Activated CD8-positive, alpha-beta memory T cell treated with anti-CD3 and anti-CD28 coated beads, Interleukin-2, amount 10 ng/mL, durations not matched to agents 7 days and 5 days (primary cell): Measurements from ENCODE around the gene UBN2. TPM values are rescaled to one million over a fixed set of nuclear protein-coding genes. Genes with fewer than 3 reads are reported as not detected.

Experiments used
- ATAC-seq: fragments of 150-1000 bp; cut with Tn5 transposase; one replicate; pipeline ENCODE4 v1.10.0; 2021; ENCODE audit warnings: moderate library complexity
- CTCF ChIA-PET: fragments of 350-600 bp; sonication (Branson Sonifier 250); formaldehyde crosslinking; loops from one replicate; lab custom pipeline; 2021; ENCODE audit warnings: antibody characterized with exemption; lab: Charles Lee
- DNase-seq: peaks from one replicate; pipeline ENCODE4 v3.0.0-alpha.2; 2020
- H3K27ac Mint-ChIP-seq: one replicate; pipeline ENCODE4 v1.8.0; 2021; ENCODE audit warnings: mild to moderate bottlenecking, mixed read lengths
- H3K27me3 Mint-ChIP-seq: one replicate; pipeline ENCODE4 v1.8.0; 2021; ENCODE audit warnings: mixed read lengths
- H3K36me3 Mint-ChIP-seq: one replicate; pipeline ENCODE4 v1.8.0; 2021; ENCODE audit warnings: mild to moderate bottlenecking, mixed read lengths
- H3K4me1 Mint-ChIP-seq: one replicate; pipeline ENCODE4 v1.8.0; 2021; ENCODE audit warnings: mixed read lengths
- H3K4me3 Mint-ChIP-seq: one replicate; pipeline ENCODE4 v1.8.0; 2021; ENCODE audit warnings: mild to moderate bottlenecking, moderate library complexity, mixed read lengths
- H3K9me3 Mint-ChIP-seq: one replicate; pipeline ENCODE4 v1.8.0; 2022; ENCODE audit warnings: low read depth, mixed read lengths
- total RNA-seq, 2 experiments: library from RNA; stranded (reverse); gene quantifications; one replicate each; pipeline ENCODE4 v1.2.3, GENCODE V29; 2021

Gene UBN2
- total RNA-seq, 2 experiments from 2014 or later = 10.8 to 12.7 TPM

- CTCF ChIA-PET = no interaction called here
- no peak for DNase-seq
- peaks cover 37% of the 10 kb centered on the region for H3K36me3 Mint-ChIP-seq
- H3K27me3 Mint-ChIP-seq = no peaks in the 10 kb centered on the region
- ATAC-seq = no peak
- no peak overlapping the region for H3K4me3 Mint-ChIP-seq
- peaks cover 31% of the 10 kb centered on the region for H3K4me1 Mint-ChIP-seq
- no peaks in the 10 kb centered on the region for H3K9me3 Mint-ChIP-seq
- no peak overlapping the region for H3K27ac Mint-ChIP-seq
Observed at GRCh38 chr7:139246494-139246893, 15.5 kb downstream of the UBN2 start.

DNA sequence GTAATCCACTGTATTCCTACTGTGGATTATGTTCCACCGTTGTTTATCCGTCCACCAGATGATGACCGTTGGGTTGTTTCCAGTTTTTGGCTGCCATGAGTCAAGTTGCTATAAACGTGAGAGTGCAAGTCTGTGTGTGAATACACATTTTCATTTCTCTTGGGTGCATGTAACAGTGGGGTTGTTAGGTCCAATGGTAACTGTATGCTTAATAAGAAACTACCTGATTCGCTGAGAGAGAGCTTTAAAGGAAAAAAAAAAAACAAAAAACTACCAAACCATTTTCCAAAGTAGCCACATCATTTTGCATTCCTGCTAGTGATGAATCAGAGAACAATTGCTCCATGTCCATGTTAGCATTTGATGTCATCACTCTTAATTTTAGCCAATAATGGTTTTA lies 15.9 kb downstream of the UBN2 start:
- peaks cover 37% of the 10 kb centered on the region for H3K36me3 Mint-ChIP-seq

DNA sequence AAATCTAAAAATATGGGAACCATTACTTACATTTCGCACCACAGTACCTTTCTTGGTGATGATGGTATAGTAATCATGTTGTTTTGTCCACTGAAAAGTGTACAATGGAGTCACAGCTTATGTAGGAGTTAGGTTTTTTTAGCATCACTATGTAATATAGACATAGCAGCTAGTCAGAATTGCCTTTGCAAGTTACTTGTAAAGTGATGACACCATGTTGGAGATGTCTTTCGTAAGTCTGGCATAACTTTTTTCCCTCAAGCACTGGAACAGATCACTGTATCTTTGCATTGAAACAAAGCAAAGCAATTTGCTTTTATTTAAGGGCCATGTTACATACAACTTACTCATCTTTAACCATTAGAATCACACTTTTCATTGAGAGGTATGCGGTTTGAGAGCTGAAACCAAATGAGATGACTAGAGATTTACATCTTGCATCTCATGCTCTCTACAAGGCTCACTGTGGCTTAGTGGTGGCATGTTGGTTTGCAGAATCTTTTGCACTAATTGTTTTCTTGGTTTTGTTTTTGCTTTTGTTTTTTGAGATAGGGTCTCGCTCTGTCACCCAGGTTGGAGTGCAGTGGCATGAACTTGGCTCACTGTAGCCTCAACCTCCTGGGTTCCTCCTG lies 18.3 kb downstream of the UBN2 start:
- peak; percentile 92 for ATAC-seq
- H3K4me1 Mint-ChIP-seq = peaks cover 18% of the 10 kb centered on the region
- CTCF ChIA-PET = interaction anchor here (0.8 kb wide), 1 partner anchor 126 kb away, joined by 3 read pairs; no protein-coding TSS in a partner anchor
- peaks cover 31% of the 10 kb centered on the region for H3K36me3 Mint-ChIP-seq
- peak overlapping the region; percentile 10 for H3K27ac Mint-ChIP-seq
- no peak overlapping the region for H3K4me3 Mint-ChIP-seq
- DNase-seq = peak; percentile 77
- no peaks in the 10 kb centered on the region for H3K9me3 Mint-ChIP-seq
- H3K27me3 Mint-ChIP-seq = no peaks in the 10 kb centered on the region

More for the DNA sequence above, 15.9 kb downstream of the UBN2 start:
- no peaks in the 10 kb centered on the region for H3K9me3 Mint-ChIP-seq
- CTCF ChIA-PET = no interaction called here
- no peak overlapping the region for H3K27ac Mint-ChIP-seq
- DNase-seq (no peak), ATAC-seq (no peak)
- H3K27me3 Mint-ChIP-seq = no peaks in the 10 kb centered on the region
- peaks cover 31% of the 10 kb centered on the region for H3K4me1 Mint-ChIP-seq
- no peak overlapping the region for H3K4me3 Mint-ChIP-seq

GRCh38 chr7:139252451-139252850 lies 21.4 kb downstream of the UBN2 start:
- peaks cover 19% of the 10 kb centered on the region for H3K36me3 Mint-ChIP-seq
- no peaks in the 10 kb centered on the region for H3K27me3 Mint-ChIP-seq
- no peaks in the 10 kb centered on the region for H3K9me3 Mint-ChIP-seq
- no peak for DNase-seq
- peak overlapping the region; percentile 15 for H3K27ac Mint-ChIP-seq
- CTCF ChIA-PET = no interaction called here
- H3K4me3 Mint-ChIP-seq = no peak overlapping the region
- peaks cover 18% of the 10 kb centered on the region for H3K4me1 Mint-ChIP-seq
- ATAC-seq = no peak

DNA sequence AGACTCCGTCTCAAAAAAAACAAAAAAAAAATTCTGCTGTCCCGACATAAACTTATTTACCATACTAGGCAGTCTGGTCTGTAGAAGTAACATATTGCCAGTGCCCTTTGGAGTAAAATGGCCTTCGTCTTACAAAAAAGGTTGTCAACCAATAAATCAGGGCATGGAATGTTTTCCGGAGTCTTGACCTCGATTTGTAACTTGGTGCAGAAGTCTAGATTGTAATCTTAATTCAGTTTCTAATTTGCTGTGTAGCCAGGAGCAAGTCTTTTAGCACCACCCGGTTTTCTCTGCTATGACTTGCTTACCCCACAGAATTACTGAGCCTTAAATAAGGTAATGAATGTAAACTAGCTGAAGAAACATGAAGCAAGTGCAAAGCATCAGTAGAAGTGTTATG lies 23.2 kb downstream of the UBN2 start:
- peaks cover 18% of the 10 kb centered on the region for H3K36me3 Mint-ChIP-seq
- CTCF ChIA-PET = no interaction called here
- no peak overlapping the region for H3K27ac Mint-ChIP-seq
- no peaks in the 10 kb centered on the region for H3K9me3 Mint-ChIP-seq
- no peak overlapping the region for H3K4me3 Mint-ChIP-seq
- no peak for ATAC-seq
- no peak for DNase-seq
- H3K27me3 Mint-ChIP-seq = no peaks in the 10 kb centered on the region
- H3K4me1 Mint-ChIP-seq = peaks cover 11% of the 10 kb centered on the region

DNA sequence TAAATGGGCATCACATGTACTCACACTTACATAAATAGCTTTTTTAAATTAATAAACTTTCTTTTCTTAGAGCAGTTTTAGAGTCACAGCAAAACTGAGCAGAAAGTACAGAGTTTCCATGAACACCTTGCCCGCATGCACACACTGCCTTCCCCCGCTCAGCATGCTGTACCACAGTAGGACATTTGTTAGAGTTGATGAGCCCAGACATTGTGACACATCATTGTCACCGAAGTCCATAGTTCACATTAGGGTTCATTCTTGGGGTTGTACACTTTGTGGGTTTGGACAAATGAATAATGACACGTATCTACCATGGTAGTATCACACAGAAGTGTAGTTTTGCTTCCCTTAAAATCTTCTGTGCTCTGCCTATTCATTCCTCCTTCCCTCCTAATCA lies 23.7 kb downstream of the UBN2 start:
- H3K9me3 Mint-ChIP-seq = no peaks in the 10 kb centered on the region
- no peak overlapping the region for H3K27ac Mint-ChIP-seq
- no peak for DNase-seq
- no peak for ATAC-seq
- peaks cover 7% of the 10 kb centered on the region for H3K4me1 Mint-ChIP-seq
- H3K36me3 Mint-ChIP-seq = peaks cover 18% of the 10 kb centered on the region
- no peaks in the 10 kb centered on the region for H3K27me3 Mint-ChIP-seq
- CTCF ChIA-PET = no interaction called here
- no peak overlapping the region for H3K4me3 Mint-ChIP-seq

- Mint-ChIP-seq H3K4me1 (peaks cover 2% of the 10 kb centered on the region), H3K9me3 (no peaks in the 10 kb centered on the region), H3K4me3 (no peak overlapping the region), H3K36me3 (peaks cover 18% of the 10 kb centered on the region), H3K27ac (no peak overlapping the region), H3K27me3 (no peaks in the 10 kb centered on the region)
- no peak for ATAC-seq
- DNase-seq = no peak
- CTCF ChIA-PET = no interaction called here
Observed at GRCh38 chr7:139255290-139255689, 24.3 kb downstream of the UBN2 start.

DNA sequence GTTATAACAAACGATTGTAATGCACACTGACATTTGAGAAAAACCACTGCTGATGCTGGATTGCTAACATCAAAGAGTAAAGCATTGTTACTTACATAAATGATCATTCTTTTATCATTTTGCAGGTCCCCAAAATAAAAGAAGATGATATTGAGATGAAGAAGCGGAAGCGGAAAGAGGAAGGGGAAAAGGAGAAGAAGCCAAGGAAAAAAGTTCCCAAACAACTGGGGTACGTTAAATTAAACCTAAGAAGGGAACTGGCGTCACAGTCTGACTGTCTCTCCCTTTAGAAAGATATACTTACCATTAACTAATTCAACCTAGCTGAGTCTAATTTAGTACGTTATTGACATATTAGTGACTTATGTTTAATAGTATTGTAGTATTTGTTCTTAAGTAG lies 28.1 kb downstream of the UBN2 start:
- no peaks in the 10 kb centered on the region for H3K9me3 Mint-ChIP-seq

GRCh38 chr7:139264220-139264619 lies 33.2 kb downstream of the UBN2 start:
- Mint-ChIP-seq H3K27ac (no peak overlapping the region), H3K27me3 (no peaks in the 10 kb centered on the region), H3K36me3 (peaks cover 25% of the 10 kb centered on the region), H3K9me3 (no peaks in the 10 kb centered on the region), H3K4me1 (no peaks in the 10 kb centered on the region), H3K4me3 (no peak overlapping the region)
- ATAC-seq (no peak), DNase-seq (no peak)
- CTCF ChIA-PET = no interaction called here

More for the DNA sequence above, 28.1 kb downstream of the UBN2 start:
- Mint-ChIP-seq H3K27me3 (no peaks in the 10 kb centered on the region), H3K4me1 (no peaks in the 10 kb centered on the region), H3K4me3 (no peak overlapping the region), H3K36me3 (peaks cover 24% of the 10 kb centered on the region), H3K27ac (no peak overlapping the region)
- CTCF ChIA-PET = no interaction called here
- ATAC-seq = no peak
- no peak for DNase-seq

GRCh38 chr7:139265673-139266072 lies 34.6 kb downstream of the UBN2 start:
- Mint-ChIP-seq H3K9me3 (no peaks in the 10 kb centered on the region), H3K4me1 (no peaks in the 10 kb centered on the region)
- CTCF ChIA-PET = interaction anchor here (0.7 kb wide), 1 partner anchor 33 kb away, joined by 3 read pairs; no protein-coding TSS in a partner anchor

DNA sequence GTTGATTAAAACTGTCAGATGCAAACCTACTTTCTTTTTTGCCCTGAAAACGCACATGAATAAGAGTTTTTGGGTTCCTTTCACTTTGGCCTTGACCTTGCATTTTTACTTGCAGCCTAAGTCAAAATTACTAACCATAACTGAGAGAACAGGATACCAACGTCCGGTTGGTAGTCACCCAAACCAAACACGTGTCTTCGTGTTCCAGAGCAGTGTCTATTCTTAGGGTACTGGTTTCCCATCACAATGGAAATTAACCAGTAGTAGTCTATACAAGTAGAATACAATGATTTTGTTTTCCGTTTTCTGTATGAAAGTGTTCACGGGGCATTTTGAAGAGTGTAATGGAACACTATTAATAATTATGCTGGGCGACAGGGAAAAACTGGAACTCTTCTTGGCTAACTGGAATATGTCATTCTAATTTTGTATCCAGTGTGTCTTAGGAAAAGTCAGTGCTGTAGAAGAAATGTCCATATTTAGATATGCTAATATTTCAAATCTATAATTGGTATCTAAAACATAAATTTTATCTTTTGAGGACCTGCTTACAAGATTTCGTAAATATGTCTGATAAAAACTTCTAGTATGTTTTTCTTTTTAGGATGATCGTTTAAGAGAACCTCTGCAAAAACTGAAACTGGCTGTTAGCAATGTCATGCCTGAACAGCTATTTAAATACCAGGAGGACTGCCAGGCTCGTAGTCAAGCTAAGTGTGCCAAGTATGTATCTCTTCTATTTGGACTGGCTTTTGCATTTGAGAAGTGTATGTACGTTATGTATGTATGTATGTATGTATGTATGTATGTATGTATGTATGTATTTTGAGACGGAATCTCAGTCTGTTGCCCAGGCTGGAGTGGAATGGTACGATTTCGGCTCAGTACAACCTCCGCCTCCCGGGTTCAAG lies 40.9 kb downstream of the UBN2 start:
- no peak for ATAC-seq
- no peak overlapping the region for H3K4me3 Mint-ChIP-seq
- H3K27ac Mint-ChIP-seq = no peak overlapping the region
- no peaks in the 10 kb centered on the region for H3K27me3 Mint-ChIP-seq
- DNase-seq = no peak
- H3K36me3 Mint-ChIP-seq = peaks cover 23% of the 10 kb centered on the region
- CTCF ChIA-PET = no interaction called here
- no peaks in the 10 kb centered on the region for H3K4me1 Mint-ChIP-seq
- H3K9me3 Mint-ChIP-seq = no peaks in the 10 kb centered on the region

More at GRCh38 chr7:139265673-139266072, 34.6 kb downstream of the UBN2 start:
- ATAC-seq = no peak
- DNase-seq = no peak
- no peak overlapping the region for H3K4me3 Mint-ChIP-seq
- no peaks in the 10 kb centered on the region for H3K27me3 Mint-ChIP-seq
- H3K27ac Mint-ChIP-seq = no peak overlapping the region
- peaks cover 23% of the 10 kb centered on the region for H3K36me3 Mint-ChIP-seq

DNA sequence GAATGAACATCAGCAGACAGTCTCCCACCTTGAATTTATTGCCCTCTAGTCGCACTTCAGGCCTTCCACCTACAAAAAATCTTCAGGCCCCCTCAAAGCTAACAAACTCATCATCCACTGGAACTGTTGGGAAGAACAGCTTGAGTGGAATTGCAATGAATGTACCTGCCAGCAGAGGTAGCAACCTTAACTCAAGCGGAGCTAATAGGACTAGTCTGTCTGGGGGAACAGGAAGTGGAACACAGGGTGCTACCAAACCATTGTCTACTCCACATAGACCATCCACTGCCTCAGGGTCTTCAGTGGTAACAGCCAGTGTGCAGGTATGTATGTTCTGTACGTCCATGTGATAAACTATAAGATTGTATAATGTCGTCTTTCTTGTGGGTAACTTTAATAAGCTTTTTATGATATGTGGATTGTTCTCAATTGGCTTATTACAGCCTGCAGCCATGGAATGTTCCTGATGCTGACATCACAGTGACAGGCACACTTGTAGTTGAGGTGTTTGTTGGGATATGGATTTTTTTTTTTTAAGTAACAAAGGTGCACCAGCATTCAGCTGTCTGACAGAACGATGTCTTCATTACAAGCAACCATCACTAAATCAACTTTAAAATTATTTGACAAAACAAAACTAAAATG lies 53.3 kb downstream of the UBN2 start:
- ATAC-seq (no peak), DNase-seq (no peak)
- H3K36me3 Mint-ChIP-seq = peaks cover 19% of the 10 kb centered on the region
- no peaks in the 10 kb centered on the region for H3K9me3 Mint-ChIP-seq
- no peaks in the 10 kb centered on the region for H3K4me1 Mint-ChIP-seq
- H3K27ac Mint-ChIP-seq = no peak overlapping the region
- H3K27me3 Mint-ChIP-seq = no peaks in the 10 kb centered on the region
- CTCF ChIA-PET = interaction anchor here (0.7 kb wide), 1 partner anchor 1993 kb away, joined by 3 read pairs; no protein-coding TSS in a partner anchor
- H3K4me3 Mint-ChIP-seq = no peak overlapping the region

- Mint-ChIP-seq H3K27ac (no peak overlapping the region), H3K9me3 (no peaks in the 10 kb centered on the region), H3K27me3 (no peaks in the 10 kb centered on the region), H3K36me3 (peaks cover 19% of the 10 kb centered on the region), H3K4me3 (no peak overlapping the region), H3K4me1 (no peaks in the 10 kb centered on the region)
- CTCF ChIA-PET = no interaction called here
- no peak for DNase-seq
- ATAC-seq = no peak
Observed at GRCh38 chr7:139286144-139286543, 55.1 kb downstream of the UBN2 start.
